ENCODE results near the gene TRIO.

The TRIO gene

DNA sequence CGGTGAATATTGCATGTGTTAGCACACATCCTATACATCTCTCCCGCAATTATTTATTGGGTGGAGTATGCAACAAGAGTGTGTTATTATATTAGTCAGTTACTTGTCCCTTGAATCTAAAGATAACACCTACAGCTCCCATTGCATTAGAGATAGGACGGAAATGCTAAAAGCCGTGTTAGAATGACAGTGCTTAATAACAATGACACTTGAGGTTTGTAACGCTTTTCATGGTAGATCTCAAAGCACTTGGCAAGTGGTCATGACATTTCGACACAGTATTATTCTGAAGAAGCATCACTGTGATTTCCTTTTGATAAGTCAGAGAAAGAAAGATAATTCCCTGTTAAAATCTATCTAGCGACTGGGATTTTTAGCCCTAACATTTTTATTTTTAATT, 33.4 kb upstream of the TRIO start:
- Histone ChIP-seq H3K27me3 (ENCODE audit: control insufficient read depth, insufficient read depth, low read length) (no peaks in the 10 kb centered on the region), H3K36me3 (ENCODE audit: control insufficient read depth, insufficient read depth, low read length) (no peaks in the 10 kb centered on the region), H3K4me3 (ENCODE audit: low read length) (no peak overlapping the region), H3K9me3 (ENCODE audit: control insufficient read depth, insufficient read depth, low read length) (no peaks in the 10 kb centered on the region), H3K4me1 (ENCODE audit: control insufficient read depth, insufficient read depth, low read length) (no peaks in the 10 kb centered on the region), H3K27ac (ENCODE audit: low read length) (no peak overlapping the region)
- no CpG with 5 or more reads among the region's 7 CpGs for WGBS (ENCODE audit: insufficient coverage, insufficient read length)
- DNase-seq (ENCODE audit: low read depth, low spot score), result no peak

DNA sequence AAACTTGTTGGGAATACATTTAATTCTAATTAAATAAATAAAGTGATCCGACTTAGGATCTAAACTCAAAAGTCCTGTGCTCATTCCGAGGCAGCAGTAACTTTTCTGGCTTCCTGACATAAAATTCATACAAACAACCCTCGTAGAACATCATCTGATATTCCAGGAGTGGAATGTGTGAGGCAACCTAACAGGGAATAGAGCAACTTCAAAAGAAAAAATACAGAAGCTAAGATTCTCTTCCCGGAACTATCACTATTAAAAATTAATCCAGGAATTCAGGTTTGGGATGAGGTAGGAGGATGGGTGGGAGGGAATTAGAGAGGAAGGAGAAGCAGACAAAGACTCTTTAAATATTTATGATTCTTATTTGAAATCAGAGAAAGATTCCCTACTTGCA, 32.9 kb upstream of the TRIO start:
- no peak overlapping the region for H3K27ac ChIP-seq (ENCODE audit: low read length)
- no CpG with 5 or more reads among the region's 4 CpGs for WGBS (ENCODE audit: insufficient coverage, insufficient read length)
- DNase-seq (ENCODE audit: low read depth, low spot score), result no peak
- H3K36me3 ChIP-seq (ENCODE audit: control insufficient read depth, insufficient read depth, low read length), result no peaks in the 10 kb centered on the region
- no peaks in the 10 kb centered on the region for H3K27me3 ChIP-seq (ENCODE audit: control insufficient read depth, insufficient read depth, low read length)
- H3K4me3 ChIP-seq (ENCODE audit: low read length), result no peak overlapping the region
- no peaks in the 10 kb centered on the region; the same call in 1 of the 2 replicates for H3K4me1 ChIP-seq (ENCODE audit: control insufficient read depth, insufficient read depth, low read length)
- no peaks in the 10 kb centered on the region for H3K9me3 ChIP-seq (ENCODE audit: control insufficient read depth, insufficient read depth, low read length)

DNA sequence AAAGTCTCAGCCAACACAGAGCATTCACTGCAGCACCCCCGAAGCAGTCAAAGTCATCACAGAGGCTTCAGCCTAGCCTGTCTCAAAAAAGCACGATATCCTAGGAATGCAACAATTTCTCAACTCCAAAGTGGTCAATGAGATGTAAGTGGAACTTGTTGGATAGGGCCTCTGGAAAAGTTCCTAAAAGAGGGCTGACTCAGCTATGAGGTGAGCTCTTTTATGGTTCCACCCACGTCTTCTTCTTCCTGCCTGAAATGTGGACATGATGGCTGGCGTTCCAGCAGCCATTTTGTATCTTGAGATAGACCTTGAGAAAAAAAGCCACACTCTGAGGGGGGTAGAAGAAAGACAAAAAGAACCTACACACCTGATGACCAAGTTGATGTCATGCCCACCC, 32.5 kb upstream of the TRIO start:
- H3K36me3 ChIP-seq (ENCODE audit: control insufficient read depth, insufficient read depth, low read length), result no peaks in the 10 kb centered on the region
- H3K4me3 ChIP-seq (ENCODE audit: low read length), result no peak overlapping the region
- no peak overlapping the region for H3K27ac ChIP-seq (ENCODE audit: low read length)
- no peaks in the 10 kb centered on the region; the same call in 1 of the 2 replicates for H3K4me1 ChIP-seq (ENCODE audit: control insufficient read depth, insufficient read depth, low read length)
- no CpG with 5 or more reads among the region's 4 CpGs for WGBS (ENCODE audit: insufficient coverage, insufficient read length)
- H3K27me3 ChIP-seq (ENCODE audit: control insufficient read depth, insufficient read depth, low read length), result no peaks in the 10 kb centered on the region
- DNase-seq (ENCODE audit: low read depth, low spot score), result no peak
- no peaks in the 10 kb centered on the region for H3K9me3 ChIP-seq (ENCODE audit: control insufficient read depth, insufficient read depth, low read length)

DNA sequence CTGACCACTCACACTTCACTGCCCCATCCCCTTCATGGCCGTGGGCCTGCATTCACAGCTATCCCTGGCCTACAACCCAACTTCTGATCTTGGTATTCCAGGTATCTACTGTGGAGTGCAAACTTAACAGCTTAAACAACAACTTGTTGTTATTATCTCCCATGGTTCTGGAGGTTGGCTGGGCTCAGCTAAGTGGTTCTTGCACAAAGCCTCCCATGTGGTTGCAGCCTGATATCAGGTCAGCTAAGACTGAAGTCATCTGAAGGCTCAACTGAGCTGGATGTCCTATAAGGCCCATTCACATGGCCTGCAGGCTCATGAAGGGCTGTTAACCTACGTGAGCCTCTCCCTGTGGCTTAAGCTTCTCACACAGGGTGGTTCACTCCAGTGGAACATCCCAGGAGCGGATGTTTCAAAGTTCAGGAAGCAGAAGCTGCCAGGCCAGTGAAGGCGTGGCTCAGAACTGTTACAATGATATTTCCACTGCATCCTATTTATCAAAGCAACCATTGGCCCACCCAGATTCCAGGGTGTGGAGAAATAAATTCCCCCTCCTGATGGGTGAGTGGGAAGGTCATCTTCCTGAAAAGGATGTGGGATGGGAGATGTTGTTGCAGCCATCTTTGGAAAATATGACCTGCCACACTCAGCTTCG, 30.0 kb upstream of the TRIO start:
- H3K9me3 ChIP-seq (ENCODE audit: control insufficient read depth, insufficient read depth, low read length), result no peaks in the 10 kb centered on the region
- H3K27ac ChIP-seq (ENCODE audit: low read length), result no peak overlapping the region
- WGBS (ENCODE audit: insufficient coverage, insufficient read length), result no CpG with 5 or more reads among the region's 5 CpGs
- H3K4me3 ChIP-seq (ENCODE audit: low read length), result no peak overlapping the region
- no peaks in the 10 kb centered on the region for H3K27me3 ChIP-seq (ENCODE audit: control insufficient read depth, insufficient read depth, low read length)
- H3K4me1 ChIP-seq (ENCODE audit: control insufficient read depth, insufficient read depth, low read length), result no peaks in the 10 kb centered on the region; the same call in 1 of the 2 replicates
- no peak for DNase-seq (ENCODE audit: low read depth, low spot score)
- no peaks in the 10 kb centered on the region for H3K36me3 ChIP-seq (ENCODE audit: control insufficient read depth, insufficient read depth, low read length)

DNA sequence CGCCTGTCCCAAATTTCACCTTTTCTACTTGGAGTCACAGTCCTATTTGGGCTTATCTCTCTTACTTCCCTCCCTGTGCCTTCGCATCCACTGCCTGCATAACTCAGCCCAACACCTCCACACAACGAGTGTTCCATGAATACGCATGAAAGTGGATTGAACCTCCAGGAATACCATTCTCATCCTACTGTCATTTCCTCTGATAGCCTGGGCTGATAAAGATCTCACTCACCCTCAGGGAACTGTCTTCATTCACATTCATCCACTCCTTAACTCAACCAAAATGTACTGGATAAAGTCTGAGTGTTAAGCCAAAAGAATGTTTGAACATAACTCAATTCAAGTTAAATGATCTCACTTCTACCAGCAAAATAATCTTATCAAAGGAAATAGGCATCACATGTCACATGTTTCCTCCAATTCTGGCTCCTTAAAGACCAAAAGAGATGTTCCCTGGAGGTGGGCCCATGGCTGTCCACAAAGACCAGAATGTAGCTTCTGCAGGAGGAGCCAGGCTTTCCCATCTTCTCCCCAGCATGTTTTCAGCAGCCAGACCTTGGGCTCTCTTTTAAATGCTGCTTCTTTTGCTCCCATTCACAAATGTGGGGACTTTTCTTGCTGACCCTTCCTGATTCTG, 28.4 kb upstream of the TRIO start:
- Histone ChIP-seq H3K4me3 (ENCODE audit: low read length) (no peak overlapping the region), H3K4me1 (ENCODE audit: control insufficient read depth, insufficient read depth, low read length) (peaks cover 2% of the 10 kb centered on the region; the same call in 1 of the 2 replicates), H3K27me3 (ENCODE audit: control insufficient read depth, insufficient read depth, low read length) (no peaks in the 10 kb centered on the region), H3K36me3 (ENCODE audit: control insufficient read depth, insufficient read depth, low read length) (no peaks in the 10 kb centered on the region), H3K9me3 (ENCODE audit: control insufficient read depth, insufficient read depth, low read length) (no peaks in the 10 kb centered on the region), H3K27ac (ENCODE audit: low read length) (no peak overlapping the region)
- WGBS (ENCODE audit: insufficient coverage, insufficient read length), result no CpG with 5 or more reads among the region's 4 CpGs
- DNase-seq (ENCODE audit: low read depth, low spot score), result no peak

DNA sequence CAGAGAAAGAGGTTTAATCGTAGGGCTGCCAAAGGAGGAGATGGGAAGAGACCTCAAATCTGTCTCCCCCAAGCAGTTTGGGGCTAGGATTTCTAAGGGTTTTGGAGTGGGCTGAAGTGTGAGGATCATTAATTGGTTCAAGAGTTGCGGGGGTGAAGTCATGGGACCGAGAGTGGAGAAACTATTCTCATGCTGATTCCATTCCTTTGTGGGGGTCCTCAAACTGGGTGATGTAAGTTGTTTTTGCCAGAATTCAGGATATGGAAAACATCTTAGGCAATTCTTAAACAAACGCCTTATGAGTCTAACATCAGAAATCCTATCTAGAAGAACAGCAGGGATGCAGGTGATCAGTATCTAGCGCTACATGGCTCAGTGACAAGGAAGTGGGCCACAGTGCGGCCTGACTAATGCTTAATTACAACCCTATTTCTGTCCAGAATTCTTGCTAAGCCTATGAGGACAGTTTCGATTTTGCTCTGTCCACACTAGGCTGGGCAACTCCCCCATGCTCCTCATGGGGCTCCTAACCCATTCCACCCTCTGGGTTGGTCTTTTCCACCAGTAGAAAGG, 27.7 kb upstream of the TRIO start:
- H3K27ac ChIP-seq (ENCODE audit: low read length), result no peak overlapping the region
- H3K4me1 ChIP-seq (ENCODE audit: control insufficient read depth, insufficient read depth, low read length), result peaks cover 2% of the 10 kb centered on the region; the same call in 1 of the 2 replicates
- H3K36me3 ChIP-seq (ENCODE audit: control insufficient read depth, insufficient read depth, low read length), result no peaks in the 10 kb centered on the region
- no peak for DNase-seq (ENCODE audit: low read depth, low spot score)
- H3K4me3 ChIP-seq (ENCODE audit: low read length), result no peak overlapping the region
- no CpG with 5 or more reads among the region's 7 CpGs for WGBS (ENCODE audit: insufficient coverage, insufficient read length)
- no peaks in the 10 kb centered on the region for H3K27me3 ChIP-seq (ENCODE audit: control insufficient read depth, insufficient read depth, low read length)
- H3K9me3 ChIP-seq (ENCODE audit: control insufficient read depth, insufficient read depth, low read length), result no peaks in the 10 kb centered on the region

DNA sequence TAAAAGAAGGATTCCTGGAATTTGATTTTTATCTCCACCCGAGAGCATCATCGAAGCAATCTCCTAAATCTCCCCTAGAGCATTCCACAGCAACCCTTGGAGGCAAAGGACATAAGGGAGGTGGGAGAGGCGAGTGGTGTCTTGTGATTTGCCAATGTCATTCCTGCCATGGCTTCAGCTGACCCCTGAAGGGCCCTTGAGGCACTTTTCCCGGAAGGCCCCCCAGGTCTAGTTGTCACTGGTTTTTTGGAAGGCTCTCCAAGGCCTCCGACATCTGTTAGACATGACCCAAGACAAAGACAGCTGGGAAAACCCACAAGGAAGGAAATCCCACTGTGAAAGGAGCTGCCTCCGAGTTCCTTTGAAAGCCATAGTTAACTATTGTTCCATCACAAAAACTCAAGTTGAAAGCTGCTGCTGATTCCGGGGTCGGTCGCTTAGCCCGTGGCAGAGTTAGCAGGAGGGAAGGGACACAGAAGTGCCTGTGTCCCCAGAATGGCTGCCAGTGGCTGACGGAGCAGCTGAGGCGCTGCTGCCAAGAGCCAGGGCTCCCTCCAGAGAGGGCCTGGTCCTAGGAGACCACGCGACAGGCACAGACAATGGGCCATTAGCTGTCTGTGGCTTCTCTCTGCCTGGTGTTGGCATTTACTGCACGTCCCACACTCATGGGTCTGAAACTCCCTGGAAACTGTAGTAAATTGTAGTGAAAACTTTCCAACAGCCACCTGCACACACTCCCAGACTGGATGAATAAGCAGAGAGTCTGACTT, 24.4 kb upstream of the TRIO start:
- Histone ChIP-seq H3K27me3 (ENCODE audit: control insufficient read depth, insufficient read depth, low read length) (no peaks in the 10 kb centered on the region), H3K27ac (ENCODE audit: low read length) (no peak overlapping the region), H3K9me3 (ENCODE audit: control insufficient read depth, insufficient read depth, low read length) (no peaks in the 10 kb centered on the region), H3K36me3 (ENCODE audit: control insufficient read depth, insufficient read depth, low read length) (no peaks in the 10 kb centered on the region), H3K4me3 (ENCODE audit: low read length) (no peak overlapping the region), H3K4me1 (ENCODE audit: control insufficient read depth, insufficient read depth, low read length) (peaks cover 2% of the 10 kb centered on the region; the same call in 1 of the 2 replicates)
- no peak for DNase-seq (ENCODE audit: low read depth, low spot score)
- whole genome bisulfite sequencing (ENCODE audit: insufficient coverage, insufficient read length), result no CpG with 5 or more reads among the region's 15 CpGs

DNA sequence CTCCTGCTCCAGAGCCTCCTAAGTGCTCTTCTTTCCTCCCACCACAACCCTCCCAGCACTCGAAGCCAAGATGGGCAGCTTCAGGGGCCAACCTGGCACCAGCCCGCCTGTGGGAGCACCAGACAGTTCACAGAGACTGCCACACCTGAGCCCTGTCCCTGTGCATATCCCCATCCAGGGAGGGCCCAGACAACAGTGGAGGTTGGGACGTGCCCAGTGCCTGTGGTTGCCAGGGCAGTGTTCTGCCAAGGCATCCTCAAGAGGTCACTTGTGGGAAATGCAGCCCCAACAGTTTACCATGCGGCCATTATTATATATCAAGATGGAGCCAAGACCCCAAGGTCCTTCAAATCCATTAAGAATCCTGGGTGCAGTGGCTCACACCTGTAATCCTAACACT, 23.0 kb upstream of the TRIO start:
- no peaks in the 10 kb centered on the region for H3K27me3 ChIP-seq (ENCODE audit: control insufficient read depth, insufficient read depth, low read length)
- no CpG with 5 or more reads among the region's 4 CpGs for WGBS (ENCODE audit: insufficient coverage, insufficient read length)
- H3K4me1 ChIP-seq (ENCODE audit: control insufficient read depth, insufficient read depth, low read length), result peaks cover 2% of the 10 kb centered on the region; the same call in 1 of the 2 replicates
- no peak overlapping the region for H3K4me3 ChIP-seq (ENCODE audit: low read length)
- no peaks in the 10 kb centered on the region for H3K9me3 ChIP-seq (ENCODE audit: control insufficient read depth, insufficient read depth, low read length)
- H3K36me3 ChIP-seq (ENCODE audit: control insufficient read depth, insufficient read depth, low read length), result no peaks in the 10 kb centered on the region
- no peak overlapping the region for H3K27ac ChIP-seq (ENCODE audit: low read length)
- no peak for DNase-seq (ENCODE audit: low read depth, low spot score)

DNA sequence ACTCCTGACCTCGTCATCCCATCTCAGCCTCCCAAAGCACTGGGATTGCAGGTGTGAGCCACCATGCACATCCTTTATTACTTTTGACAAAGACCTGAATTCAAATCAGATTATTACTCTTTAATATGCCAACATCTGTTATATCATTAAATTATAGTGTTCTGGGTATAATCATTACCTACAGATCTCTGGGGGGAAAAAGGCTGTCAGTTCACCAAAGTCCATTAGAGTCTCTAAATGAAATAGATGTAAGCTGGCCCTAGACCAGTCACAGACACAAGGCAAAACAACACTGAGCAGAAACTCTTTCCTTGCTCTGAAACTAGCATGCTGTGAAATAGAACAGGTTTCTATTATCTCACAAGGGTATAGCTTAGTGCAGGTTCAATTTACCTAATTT, 21.6 kb upstream of the TRIO start:
- no peak for DNase-seq (ENCODE audit: low read depth, low spot score)
- Histone ChIP-seq H3K4me3 (ENCODE audit: low read length) (no peak overlapping the region), H3K27me3 (ENCODE audit: control insufficient read depth, insufficient read depth, low read length) (no peaks in the 10 kb centered on the region), H3K27ac (ENCODE audit: low read length) (no peak overlapping the region), H3K9me3 (ENCODE audit: control insufficient read depth, insufficient read depth, low read length) (no peaks in the 10 kb centered on the region), H3K36me3 (ENCODE audit: control insufficient read depth, insufficient read depth, low read length) (no peaks in the 10 kb centered on the region), H3K4me1 (ENCODE audit: control insufficient read depth, insufficient read depth, low read length) (0 out of 2 replicates have a peak, but pooled peaks cover 2% of the 10 kb centered on the region)
- WGBS (ENCODE audit: insufficient coverage, insufficient read length), result no CpG with 5 or more reads among the region's 1 CpG

DNA sequence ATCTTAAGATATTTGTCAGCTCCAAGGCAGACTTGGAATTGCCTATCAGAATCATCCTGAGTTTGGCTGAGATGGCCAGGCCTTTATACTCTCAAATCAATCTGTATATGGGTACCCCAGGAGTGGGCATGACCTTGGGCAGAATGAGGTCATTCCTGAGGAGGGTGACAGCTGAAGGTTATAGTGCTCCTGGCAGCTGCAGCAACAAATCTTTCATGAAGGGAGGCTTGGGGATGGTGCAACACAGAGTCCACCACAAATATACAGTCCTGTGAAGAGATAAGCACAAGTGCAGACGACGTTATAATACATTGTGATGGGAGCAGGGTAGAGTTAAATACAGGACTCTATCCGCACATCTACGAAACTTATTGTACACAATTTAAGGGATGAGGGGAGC, 21.1 kb upstream of the TRIO start:
- H3K9me3 ChIP-seq (ENCODE audit: control insufficient read depth, insufficient read depth, low read length), result no peaks in the 10 kb centered on the region
- no peaks in the 10 kb centered on the region for H3K36me3 ChIP-seq (ENCODE audit: control insufficient read depth, insufficient read depth, low read length)
- H3K27me3 ChIP-seq (ENCODE audit: control insufficient read depth, insufficient read depth, low read length), result no peaks in the 10 kb centered on the region
- no peak overlapping the region for H3K4me3 ChIP-seq (ENCODE audit: low read length)
- no peak overlapping the region for H3K27ac ChIP-seq (ENCODE audit: low read length)
- DNase-seq (ENCODE audit: low read depth, low spot score), result no peak
- WGBS (ENCODE audit: insufficient coverage, insufficient read length), result no CpG with 5 or more reads among the region's 4 CpGs
- H3K4me1 ChIP-seq (ENCODE audit: control insufficient read depth, insufficient read depth, low read length), result 0 out of 2 replicates have a peak, but pooled peaks cover 2% of the 10 kb centered on the region
